Transverse colon (tissue), 4 donors: ENCODE results near the gene TRIM43. TPM values are rescaled to one million over a fixed set of nuclear protein-coding genes. Genes with fewer than 3 reads are reported as not detected.
"Not testable (repeated sequence)": the region's sequence is repeated elsewhere in the genome, so short reads cannot be mapped to it uniquely, and the experiment has no call there.

Experiments used
- DNase-seq: peaks from one replicate; pipeline ENCODE4 v3.0.0-alpha.2; 2019
- H3K27ac ChIP-seq, 4 donors: fragments of 200-600 bp; sonication (generic); 2 replicates each; pipeline ENCODE4 v1.5.1; 2016 to 2018; ENCODE audit warnings: inconsistent platforms in 4 of 4
- H3K27me3 ChIP-seq: fragments of 200-600 bp; sonication (generic); 2 replicates; pipeline ENCODE4 v1.5.1; 2017; ENCODE audit warnings: inconsistent platforms
- H3K36me3 ChIP-seq, 4 donors: fragments of 200-600 bp; sonication (generic); 2 replicates each; pipeline ENCODE4 v1.5.1; 2017 to 2019; ENCODE audit warnings: inconsistent platforms in 4 of 4
- H3K4me1 ChIP-seq, 4 donors: fragments of 200-600 bp; sonication (generic); 2 replicates each; pipeline ENCODE4 v1.5.1; 2017 to 2020; ENCODE audit warnings: inconsistent platforms in 4 of 4
- H3K4me3 ChIP-seq, 4 donors: fragments of 200-600 bp; sonication (generic); 1 replicate in 1 of 4; 2 replicates in 3 of 4; pipeline versions ENCODE4 v1.5.1 to v1.6.1; 2017 to 2019; ENCODE audit warnings: inconsistent platforms in 4 of 4
- H3K9me3 ChIP-seq, 2 donors: fragments of 200-600 bp; sonication (generic); 2 replicates each; pipeline ENCODE4 v1.5.1; 2017 to 2019; ENCODE audit warnings: inconsistent platforms in 2 of 2
- CTCF ChIP-seq, 5 experiments: fragments of 200-600 bp in 3 of 5; fragments of 450-650 bp in 2 of 5; sonication (generic) in 3 of 5; IDR thresholded peaks; 1 replicate in 2 of 5; 2 replicates in 3 of 5; pipeline ENCODE4 v1.5.1; 2016 to 2017; ENCODE audit warnings: antibody characterized with exemption in 5 of 5, inconsistent platforms in 3 of 5, mild to moderate bottlenecking in 2 of 5, moderate library complexity in 1 of 5
- EP300 ChIP-seq: sonication (generic); formaldehyde crosslinking; IDR thresholded peaks from one replicate; pipeline ENCODE4 v1.6.1; 2017; ENCODE audit warnings: antibody characterized with exemption, low read depth
- POLR2A ChIP-seq: fragments of 450-650 bp; IDR thresholded peaks from one replicate; pipeline ENCODE4 v1.6.1; 2016; ENCODE audit warnings: antibody characterized with exemption, mild to moderate bottlenecking, moderate library complexity
- POLR2AphosphoS5 ChIP-seq, 3 donors: sonication (generic); formaldehyde crosslinking; IDR thresholded peaks; one replicate each; pipeline ENCODE4 v1.6.1; 2016; ENCODE audit warnings: antibody characterized with exemption in 3 of 3
- WGBS, 2 donors: methylation state at CpG; one replicate each; pipeline ENCODE4 v1.1.5; 2018; ENCODE audit warnings: low coverage in 1 of 2; 5-methylcytosine and 5-hydroxymethylcytosine counted together
- in situ Hi-C, 4 donors: fragments of 200-750 bp; cut with MboI; loops; one replicate each; pipeline versions ENCODE4 v1.15.0 to v1.15.1; 2017; ENCODE audit warnings: low sequenced_read_pairs in 3 of 4, low pct_ligation_motif_present in 1 of 4, low pct_unique_long_range_greater_than_20kb in 1 of 4
- intact Hi-C: fragments of 100-400 bp; cut with DNase I; formaldehyde crosslinking; loops from one replicate; pipeline ENCODE4 v1.15.1; 2023; ENCODE audit warnings: low total_unique reads
- total RNA-seq, 4 donors: library from RNA; depleted of rRNA; stranded (reverse); fragments of >200 nt; gene quantifications; one replicate each; pipeline ENCODE4 v1.1.0, GENCODE V29; 2016

Gene TRIM43
- total RNA-seq, 4 donors from 2014 or later = not detected

- TF ChIP-seq POLR2AphosphoS5 (IDR thresholded peaks at IDR 0.05) (no peak), POLR2A (no peak), CTCF (IDR thresholded peaks at IDR 0.05) (no peak), EP300 (no peak)
- H3K27ac ChIP-seq = no peak overlapping the region
- H3K9me3 ChIP-seq = no peaks in the 10 kb centered on the region
- no peaks in the 10 kb centered on the region for H3K36me3 ChIP-seq
- DNase-seq = no peak
- in situ Hi-C loops = no loop called here
- intact Hi-C loops = no loop called here
- peaks cover 5% of the 10 kb centered on the region for H3K27me3 ChIP-seq
- H3K4me1 ChIP-seq = no peaks in the 10 kb centered on the region
- 75 to 80% methylated on average over 4 of the region's 4 CpGs for WGBS, 2 donors
- no peak overlapping the region for H3K4me3 ChIP-seq
Measured at GRCh38 chr2:95574506-95574905, 17.3 kb upstream of the TRIM43 start.

GRCh38 chr2:95575857-95576256 is 15.9 kb upstream of the TRIM43 start:
- in situ Hi-C loops (no loop called here), intact Hi-C loops (no loop called here)
- no peak overlapping the region for H3K27ac ChIP-seq
- no peaks in the 10 kb centered on the region for H3K27me3 ChIP-seq
- H3K4me1 ChIP-seq = no peaks in the 10 kb centered on the region
- H3K9me3 ChIP-seq = no peaks in the 10 kb centered on the region
- no peak overlapping the region for H3K4me3 ChIP-seq
- TF ChIP-seq POLR2A (no peak), EP300 (no peak), POLR2AphosphoS5 (IDR thresholded peaks at IDR 0.05) (no peak), CTCF (IDR thresholded peaks at IDR 0.05) (no peak)
- no peak for DNase-seq
- no peaks in the 10 kb centered on the region for H3K36me3 ChIP-seq

- Histone ChIP-seq H3K4me1 (no peaks in the 10 kb centered on the region), H3K9me3 (no peaks in the 10 kb centered on the region), H3K27me3 (no peaks in the 10 kb centered on the region), H3K27ac (no peak overlapping the region), H3K4me3 (no peak overlapping the region), H3K36me3 (no peaks in the 10 kb centered on the region)
- 40 to 53% methylated on average over 1 of the region's 1 CpG for WGBS, 2 donors
- DNase-seq = no peak
- intact Hi-C loops = no loop called here
- in situ Hi-C loops = no loop called here
- TF ChIP-seq POLR2A (no peak), EP300 (no peak), POLR2AphosphoS5 (IDR thresholded peaks at IDR 0.05) (no peak), CTCF (IDR thresholded peaks at IDR 0.05) (no peak)
Measured at GRCh38 chr2:95578539-95578938, 13.3 kb upstream of the TRIM43 start.

- H3K9me3 ChIP-seq, H3K27me3 ChIP-seq, intact Hi-C loops, H3K27ac ChIP-seq, in situ Hi-C loops, DNase-seq, H3K4me3 ChIP-seq, H3K4me1 ChIP-seq, H3K36me3 ChIP-seq: not testable (repeated sequence)
- 86 to 89% methylated on average over 3 to 4 of the region's 4 CpGs for WGBS, 2 donors
Measured at GRCh38 chr2:95583545-95583944, 8.3 kb upstream of the TRIM43 start.

- DNase-seq, in situ Hi-C loops: not testable (repeated sequence)
Measured at GRCh38 chr2:95584321-95584720, 7.5 kb upstream of the TRIM43 start.

GRCh38 chr2:95589777-95590536 is 1.8 kb upstream of the TRIM43 start:
- H3K27ac ChIP-seq, H3K27me3 ChIP-seq, H3K4me1 ChIP-seq, H3K36me3 ChIP-seq, H3K9me3 ChIP-seq, DNase-seq, in situ Hi-C loops, intact Hi-C loops, H3K4me3 ChIP-seq: not testable (repeated sequence)
- 89 to 96% methylated on average over 4 of the region's 4 CpGs for WGBS, 2 donors

More at GRCh38 chr2:95584321-95584720, 7.5 kb upstream of the TRIM43 start:
- intact Hi-C loops, H3K4me3 ChIP-seq, H3K4me1 ChIP-seq, H3K27me3 ChIP-seq, H3K27ac ChIP-seq, H3K9me3 ChIP-seq, H3K36me3 ChIP-seq: not testable (repeated sequence)
- WGBS, 2 donors = 50 to 70% methylated on average over 1 of the region's 1 CpG

GRCh38 chr2:95592973-95593372 is 1.2 kb downstream of the TRIM43 start:
- intact Hi-C loops = not testable (repeated sequence)

GRCh38 chr2:95595012-95595411 is 3.2 kb downstream of the TRIM43 start:
- 46% methylated on average over 2 of the region's 2 CpGs; no CpG with 5 or more reads in 1 of the 2 donors for WGBS, 2 donors
- H3K27ac ChIP-seq, H3K36me3 ChIP-seq, DNase-seq, H3K4me1 ChIP-seq, intact Hi-C loops, H3K9me3 ChIP-seq, in situ Hi-C loops, H3K27me3 ChIP-seq, H3K4me3 ChIP-seq: not testable (repeated sequence)

More at GRCh38 chr2:95592973-95593372, 1.2 kb downstream of the TRIM43 start:
- 88 to 91% methylated on average over 13 of the region's 13 CpGs for whole genome bisulfite sequencing, 2 donors
- H3K9me3 ChIP-seq, H3K4me3 ChIP-seq, H3K36me3 ChIP-seq, DNase-seq, in situ Hi-C loops, H3K27me3 ChIP-seq, H3K27ac ChIP-seq, H3K4me1 ChIP-seq: not testable (repeated sequence)
